WI38 (cell line): ENCODE measurements around the gene PPP2R1B.

Experiments used
- H3K4me3 ChIP-seq: 2 replicates; pipeline ENCODE4 v1.5.1; 2011; ENCODE audit warnings: low read depth, mild to moderate bottlenecking, control low read depth, low read length
- TF ChIP-seq, protein P1 (sequence below): IDR thresholded peaks from 2 replicates; pipeline ENCODE4 v1.5.1; 2012; ENCODE audit warnings: low read depth, mild to moderate bottlenecking, control low read depth, low read length

PPP2R1B gene

GRCh38 chr11:111730871-111731591 lies 35.2 kb downstream of the PPP2R1B start:
- no peak overlapping the region for H3K4me3 ChIP-seq
- TF ChIP-seq, protein P1, sequence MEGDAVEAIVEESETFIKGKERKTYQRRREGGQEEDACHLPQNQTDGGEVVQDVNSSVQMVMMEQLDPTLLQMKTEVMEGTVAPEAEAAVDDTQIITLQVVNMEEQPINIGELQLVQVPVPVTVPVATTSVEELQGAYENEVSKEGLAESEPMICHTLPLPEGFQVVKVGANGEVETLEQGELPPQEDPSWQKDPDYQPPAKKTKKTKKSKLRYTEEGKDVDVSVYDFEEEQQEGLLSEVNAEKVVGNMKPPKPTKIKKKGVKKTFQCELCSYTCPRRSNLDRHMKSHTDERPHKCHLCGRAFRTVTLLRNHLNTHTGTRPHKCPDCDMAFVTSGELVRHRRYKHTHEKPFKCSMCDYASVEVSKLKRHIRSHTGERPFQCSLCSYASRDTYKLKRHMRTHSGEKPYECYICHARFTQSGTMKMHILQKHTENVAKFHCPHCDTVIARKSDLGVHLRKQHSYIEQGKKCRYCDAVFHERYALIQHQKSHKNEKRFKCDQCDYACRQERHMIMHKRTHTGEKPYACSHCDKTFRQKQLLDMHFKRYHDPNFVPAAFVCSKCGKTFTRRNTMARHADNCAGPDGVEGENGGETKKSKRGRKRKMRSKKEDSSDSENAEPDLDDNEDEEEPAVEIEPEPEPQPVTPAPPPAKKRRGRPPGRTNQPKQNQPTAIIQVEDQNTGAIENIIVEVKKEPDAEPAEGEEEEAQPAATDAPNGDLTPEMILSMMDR: no peak

DNA sequence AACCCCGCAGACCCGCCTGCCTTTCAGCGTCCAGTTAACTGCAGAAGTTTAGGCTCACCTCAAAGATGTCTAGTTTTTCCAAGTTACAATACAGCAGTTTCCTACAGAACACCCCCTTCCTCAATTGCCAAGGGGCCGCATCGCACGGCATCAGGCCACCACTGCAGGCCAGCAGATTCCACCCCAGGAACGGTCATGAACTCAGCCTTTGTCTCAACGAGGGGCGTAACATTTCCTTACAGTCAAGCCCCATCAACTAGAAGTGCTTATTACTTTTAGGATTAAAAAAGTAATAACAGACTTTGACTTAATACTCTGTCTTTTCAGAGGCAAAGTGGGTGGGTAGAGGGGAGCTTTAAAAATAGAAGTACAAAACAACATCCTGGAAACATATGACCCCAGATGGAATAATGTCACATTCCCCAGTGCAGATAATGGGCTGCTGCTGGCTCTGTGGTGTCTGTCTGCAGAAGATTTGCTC lies 36.3 kb downstream of the PPP2R1B start:
- TF ChIP-seq, protein P1: no peak

DNA sequence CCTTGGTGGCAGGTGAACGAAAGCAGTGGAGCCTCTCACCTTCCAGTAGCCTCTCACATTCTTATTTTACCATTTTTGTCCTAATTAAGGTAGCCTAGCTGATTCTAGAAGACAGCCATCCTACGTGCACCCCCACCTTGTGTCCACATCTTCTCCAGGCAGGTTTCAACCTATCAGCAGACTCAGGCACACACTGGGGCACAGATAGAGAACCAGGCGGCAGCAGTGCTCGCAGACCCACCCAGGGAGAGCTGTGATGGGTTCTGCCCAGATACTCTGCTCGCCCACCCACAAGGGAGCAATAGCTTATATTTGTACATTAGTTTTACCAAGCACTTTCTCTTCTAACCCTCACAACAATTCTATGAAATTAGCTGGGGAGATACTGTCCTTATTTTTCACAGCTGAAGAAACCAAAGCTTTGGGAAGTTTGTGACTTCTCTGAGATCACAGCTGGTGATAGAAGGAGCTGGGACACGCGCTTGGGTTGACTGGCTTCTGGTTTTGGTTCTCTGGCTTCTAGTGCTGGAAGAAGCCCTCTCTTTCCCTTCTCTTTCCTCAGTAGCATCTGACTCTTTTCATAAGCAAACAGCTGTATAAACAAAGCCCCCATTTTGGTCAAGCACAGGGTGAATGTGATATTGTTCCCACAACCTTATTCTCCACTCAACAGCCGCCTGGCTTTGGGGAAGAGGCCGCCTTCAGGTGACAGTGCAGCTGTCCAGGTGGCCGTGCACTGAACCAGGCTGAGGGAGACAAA lies 36.9 kb downstream of the PPP2R1B start:
- TF ChIP-seq, protein P1: no peak
- H3K4me3 ChIP-seq: no peak overlapping the region

More for the DNA sequence above, 36.3 kb downstream of the PPP2R1B start:
- no peak overlapping the region for H3K4me3 ChIP-seq

DNA sequence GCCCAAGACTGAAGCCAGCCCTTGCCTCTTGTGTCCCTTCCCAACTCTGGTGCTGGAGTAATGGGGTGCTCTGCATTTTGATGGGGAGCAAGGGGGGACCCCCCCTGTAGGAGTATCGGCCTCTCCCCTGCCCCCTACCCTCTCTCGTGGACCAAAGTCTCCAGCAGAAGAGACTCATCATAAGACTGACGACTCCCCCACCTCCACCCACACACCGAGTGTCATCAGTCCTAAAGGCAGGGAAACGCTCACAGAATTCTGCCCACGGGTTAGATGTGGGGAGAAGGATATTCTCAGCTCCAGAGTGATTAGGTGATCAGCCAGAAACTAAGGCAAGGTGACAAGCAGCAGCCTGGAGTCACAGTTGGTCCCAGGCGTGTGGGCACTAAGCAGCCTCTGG lies 38.8 kb downstream of the PPP2R1B start:
- TF ChIP-seq, protein P1: no peak

DNA sequence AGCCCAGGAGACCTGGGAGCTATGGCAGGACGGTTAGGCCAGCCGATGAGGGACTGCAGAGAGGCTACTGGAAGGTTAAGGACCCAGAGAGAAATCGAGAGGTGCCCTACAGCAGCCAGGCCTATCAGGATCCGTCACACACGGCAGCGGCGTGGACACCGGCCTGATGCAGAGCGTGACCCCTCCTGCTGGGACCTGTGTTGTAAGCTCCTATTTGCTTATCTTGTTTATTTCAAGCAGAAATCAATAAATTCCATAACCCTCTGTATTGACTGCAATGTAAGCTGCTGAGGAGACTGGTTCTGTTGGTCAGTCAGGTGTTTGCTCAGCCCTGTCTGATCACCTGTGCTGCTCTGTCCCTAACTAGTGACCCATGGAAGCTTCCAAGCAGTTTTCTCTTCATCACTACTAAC lies 39.9 kb downstream of the PPP2R1B start:
- TF ChIP-seq, protein P1: no peak
- H3K4me3 ChIP-seq: no peak overlapping the region

More for the DNA sequence above, 38.8 kb downstream of the PPP2R1B start:
- H3K4me3 ChIP-seq: no peak overlapping the region

- TF ChIP-seq, protein P1: no peak
Observed at GRCh38 chr11:111725621-111726020, 40.6 kb downstream of the PPP2R1B start.

DNA sequence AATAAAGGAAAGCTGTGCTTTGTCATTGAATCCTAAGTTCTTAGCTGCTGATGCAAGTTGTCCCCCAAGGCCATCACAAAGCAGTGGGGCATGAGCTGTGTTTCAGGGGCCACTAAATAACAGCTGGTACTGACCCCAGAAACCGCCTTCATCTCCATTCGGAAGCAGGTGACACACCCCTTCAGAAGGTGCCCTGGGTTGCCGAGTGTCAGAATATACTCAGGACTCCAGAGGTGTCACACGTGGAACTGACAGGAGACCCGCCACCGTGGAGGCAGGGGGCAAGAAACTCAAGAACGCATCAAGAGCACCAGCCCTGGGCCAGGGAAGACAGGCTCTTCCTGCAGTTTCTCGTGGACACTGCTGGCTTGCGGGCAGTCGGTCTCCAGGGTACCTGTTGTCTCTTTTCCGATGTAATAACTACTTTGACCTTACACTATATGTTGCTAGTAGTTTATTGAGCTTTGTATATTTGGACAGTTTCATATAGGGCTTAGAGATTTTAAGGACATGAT lies 41.5 kb downstream of the PPP2R1B start:
- TF ChIP-seq, protein P1: no peak
- H3K4me3 ChIP-seq: no peak overlapping the region

More at GRCh38 chr11:111725621-111726020, 40.6 kb downstream of the PPP2R1B start:
- no peak overlapping the region for H3K4me3 ChIP-seq
